OCI-LY7 (cell line): ENCODE data around the gene KRT9. TPM values are rescaled to one million over a fixed set of nuclear protein-coding genes. Genes with fewer than 3 reads are reported as not detected.

ENCODE experiments used
- BruUV-seq: library from RNA; stranded (reverse); fragments of 400-500 nt; replicated peaks from 2 replicates; lab custom pipeline; 2021; lab: Mats Ljungman, UMichigan
- CTCF ChIA-PET: fragments of 300-600 bp; sonication (Branson Sonifier 250); formaldehyde crosslinking; loops from one replicate; lab custom pipeline; 2022; ENCODE audit warnings: antibody characterized with exemption; ENCODE audit not compliant: unreplicated experiment; lab: Charles Lee
- POLR2A ChIA-PET: fragments of 300-600 bp; sonication (Branson Sonifier 250); formaldehyde crosslinking; loops from one replicate; lab custom pipeline; 2022; ENCODE audit warnings: antibody characterized with exemption; lab: Charles Lee
- DNase-seq: peaks from one replicate; pipeline ENCODE4 v3.0.0-alpha.2; 2015; ENCODE audit warnings: low spot score
- H2AFZ ChIP-seq: fragments of 200-600 bp; sonication (generic), shearing (Covaris generic); 2 replicates; pipeline ENCODE4 v1.6.1; 2014; ENCODE audit warnings: mild to moderate bottlenecking, antibody characterized with exemption, low read length, moderate library complexity
- H3K27ac ChIP-seq: fragments of 200-600 bp; sonication (generic); 2 replicates; pipeline ENCODE4 v1.5.1; 2014; ENCODE audit warnings: mixed run types, low read depth, mild to moderate bottlenecking, moderate library complexity, low read length, inconsistent platforms; ENCODE audit not compliant: poor library complexity, severe bottlenecking
- H3K36me3 ChIP-seq: fragments of 200-600 bp; sonication (generic); 2 replicates; pipeline ENCODE4 v1.6.1; 2014; ENCODE audit warnings: mild to moderate bottlenecking, antibody characterized with exemption, low read length, moderate library complexity, mixed read lengths; ENCODE audit not compliant: insufficient read depth
- H3K4me1 ChIP-seq: fragments of 200-600 bp; sonication (generic); 2 replicates; pipeline ENCODE4 v1.5.1; 2014; ENCODE audit warnings: mild to moderate bottlenecking, low read length; ENCODE audit not compliant: insufficient read depth, poor library complexity, severe bottlenecking
- H3K4me2 ChIP-seq: fragments of 200-600 bp; sonication (generic); 2 replicates; pipeline ENCODE4 v1.6.1; 2014; ENCODE audit warnings: mild to moderate bottlenecking, low read length
- H3K4me3 ChIP-seq: fragments of 200-600 bp; sonication (generic); 2 replicates; pipeline ENCODE4 v1.5.1; 2014; ENCODE audit warnings: mild to moderate bottlenecking, low read depth, low read length; ENCODE audit not compliant: poor library complexity, severe bottlenecking
- H3K79me2 ChIP-seq: fragments of 200-600 bp; sonication (generic); 2 replicates; pipeline ENCODE4 v1.6.1; 2016; ENCODE audit warnings: low read depth, mild to moderate bottlenecking, low read length, moderate library complexity, mixed read lengths; ENCODE audit not compliant: insufficient read depth
- H3K9me2 ChIP-seq: fragments of 200-600 bp; sonication (generic); 2 replicates; pipeline ENCODE4 v1.6.1; 2016; ENCODE audit warnings: mild to moderate bottlenecking, low read length, mixed read lengths; ENCODE audit not compliant: insufficient read depth
- H3K9me3 ChIP-seq: fragments of 200-600 bp; sonication (generic); 2 replicates; pipeline ENCODE4 v1.6.1; 2014; ENCODE audit warnings: mild to moderate bottlenecking, mixed run types, low read length, mixed read lengths
- H4K20me1 ChIP-seq: fragments of 200-600 bp; sonication (generic); 2 replicates; pipeline ENCODE4 v1.6.1; 2014; ENCODE audit warnings: mild to moderate bottlenecking, antibody characterized with exemption, low read length, moderate library complexity, mixed read lengths; ENCODE audit not compliant: insufficient read depth
- EZH2phosphoT487 ChIP-seq: fragments of 200-600 bp; sonication (generic); IDR thresholded peaks from 2 replicates; pipeline ENCODE4 v1.6.1; 2018; ENCODE audit warnings: low read depth, borderline replicate concordance, mild to moderate bottlenecking, mixed run types, antibody characterized with exemption, low read length, moderate library complexity, mixed read lengths
- intact Hi-C: fragments of 100-400 bp; cut with micrococcal nuclease; formaldehyde crosslinking; loops from one replicate; pipeline ENCODE4 v1.10.0; 2022; ENCODE audit not compliant: unreplicated experiment
- total RNA-seq, 2 experiments: library from RNA; depleted of rRNA in 1 of 2; stranded (reverse); fragments of >200 nt in 1 of 2; shearing (Covaris generic) in 1 of 2; gene quantifications; 2 replicates each; pipeline ENCODE4 v1.2.3, GENCODE V29; 2014 to 2022
- TF ChIP-seq, protein P1 (sequence below): fragments of 200-600 bp; sonication (generic); conservative IDR thresholded peaks from 2 replicates; pipeline ENCODE4 v1.5.1; 2014; ENCODE audit warnings: mild to moderate bottlenecking, antibody characterized with exemption, low read length, moderate library complexity, mixed read lengths

KRT9 gene
- total RNA-seq, 2 experiments from 2014 or later: not detected

- Histone ChIP-seq H3K9me3 (no peaks in the 10 kb centered on the region), H3K4me2 (no peak overlapping the region), H3K27ac (no peak overlapping the region), H3K79me2 (no peaks in the 10 kb centered on the region), H3K9me2 (no peaks in the 10 kb centered on the region), H3K4me3 (no peak overlapping the region), H3K36me3 (no peaks in the 10 kb centered on the region), H4K20me1 (no peaks in the 10 kb centered on the region), H2AFZ (no peak overlapping the region), H3K4me1 (no peaks in the 10 kb centered on the region)
- TF ChIP-seq, protein P1, sequence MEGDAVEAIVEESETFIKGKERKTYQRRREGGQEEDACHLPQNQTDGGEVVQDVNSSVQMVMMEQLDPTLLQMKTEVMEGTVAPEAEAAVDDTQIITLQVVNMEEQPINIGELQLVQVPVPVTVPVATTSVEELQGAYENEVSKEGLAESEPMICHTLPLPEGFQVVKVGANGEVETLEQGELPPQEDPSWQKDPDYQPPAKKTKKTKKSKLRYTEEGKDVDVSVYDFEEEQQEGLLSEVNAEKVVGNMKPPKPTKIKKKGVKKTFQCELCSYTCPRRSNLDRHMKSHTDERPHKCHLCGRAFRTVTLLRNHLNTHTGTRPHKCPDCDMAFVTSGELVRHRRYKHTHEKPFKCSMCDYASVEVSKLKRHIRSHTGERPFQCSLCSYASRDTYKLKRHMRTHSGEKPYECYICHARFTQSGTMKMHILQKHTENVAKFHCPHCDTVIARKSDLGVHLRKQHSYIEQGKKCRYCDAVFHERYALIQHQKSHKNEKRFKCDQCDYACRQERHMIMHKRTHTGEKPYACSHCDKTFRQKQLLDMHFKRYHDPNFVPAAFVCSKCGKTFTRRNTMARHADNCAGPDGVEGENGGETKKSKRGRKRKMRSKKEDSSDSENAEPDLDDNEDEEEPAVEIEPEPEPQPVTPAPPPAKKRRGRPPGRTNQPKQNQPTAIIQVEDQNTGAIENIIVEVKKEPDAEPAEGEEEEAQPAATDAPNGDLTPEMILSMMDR: no peak
- TF ChIP-seq EZH2phosphoT487: no peak
- CTCF ChIA-PET: no interaction called here
- no peak for DNase-seq
- intact Hi-C loops: no loop called here
- POLR2A ChIA-PET: no interaction called here
- BruUV-seq: no TSS peak
Observed at GRCh38 chr17:41599680-41600079, 27.8 kb upstream of the KRT9 start.

DNA sequence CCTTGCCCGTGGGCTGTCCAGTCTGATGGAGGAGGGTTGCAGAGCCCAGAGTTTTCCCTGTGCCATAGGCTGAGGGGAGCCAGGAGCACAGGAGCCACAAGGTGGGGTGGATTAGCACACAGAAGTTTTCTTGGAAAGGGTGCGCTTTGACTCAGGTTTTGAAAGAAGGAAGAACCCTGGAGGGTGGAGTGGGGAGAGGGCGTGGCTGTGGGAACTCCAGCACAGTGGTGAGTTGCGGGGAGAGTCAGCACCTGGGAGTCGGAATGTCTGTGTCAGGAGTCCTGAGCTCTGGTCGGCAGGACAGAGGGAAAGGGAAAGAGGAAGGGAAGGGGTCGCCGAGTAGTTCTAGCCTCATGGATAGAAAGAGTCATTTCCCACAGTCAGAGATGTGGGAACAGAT is 23.7 kb upstream of the KRT9 start:
- no peak overlapping the region for H2AFZ ChIP-seq
- H3K4me3 ChIP-seq: no peak overlapping the region
- ChIA-PET POLR2A (no interaction called here), CTCF (no interaction called here)
- DNase-seq: no peak
- intact Hi-C loops: no loop called here
- no peak overlapping the region for H3K27ac ChIP-seq
- H3K9me2 ChIP-seq: no peaks in the 10 kb centered on the region
- H3K4me1 ChIP-seq: no peaks in the 10 kb centered on the region
- H3K36me3 ChIP-seq: no peaks in the 10 kb centered on the region
- no TSS peak for BruUV-seq
- no peak overlapping the region for H3K4me2 ChIP-seq
- no peaks in the 10 kb centered on the region for H3K9me3 ChIP-seq
- no peaks in the 10 kb centered on the region for H3K79me2 ChIP-seq
- TF ChIP-seq EZH2phosphoT487: no peak
- TF ChIP-seq, protein P1: no peak
- no peaks in the 10 kb centered on the region for H4K20me1 ChIP-seq

GRCh38 chr17:41594363-41594915 is 22.6 kb upstream of the KRT9 start:
- CTCF ChIA-PET: no interaction called here
- Histone ChIP-seq H3K27ac (no peak overlapping the region), H3K9me3 (no peaks in the 10 kb centered on the region), H3K4me3 (no peak overlapping the region), H3K4me1 (no peaks in the 10 kb centered on the region), H3K9me2 (no peaks in the 10 kb centered on the region), H3K4me2 (no peak overlapping the region), H4K20me1 (no peaks in the 10 kb centered on the region), H3K36me3 (no peaks in the 10 kb centered on the region), H2AFZ (no peak overlapping the region), H3K79me2 (no peaks in the 10 kb centered on the region)
- no TSS peak for BruUV-seq
- TF ChIP-seq, protein P1: no peak
- no peak for TF ChIP-seq EZH2phosphoT487
- intact Hi-C loops: no loop called here
- POLR2A ChIA-PET: interaction anchor here (0.6 kb wide), 1 partner anchor 15 kb away, joined by 7 read pairs; no protein-coding TSS in a partner anchor
- no peak for DNase-seq
